ENCODE measurements around the gene ATOSB. TPM values are rescaled to one million over a fixed set of nuclear protein-coding genes. Genes with fewer than 3 reads are reported as not detected.

ATOSB gene
- total and polyA plus RNA-seq, 9 of the 15 experiments (the other 6 are each of a cell fraction or from before 2014, with no cell fraction given), result 0.45 to 8.0 (median 4.2) TPM

DNA sequence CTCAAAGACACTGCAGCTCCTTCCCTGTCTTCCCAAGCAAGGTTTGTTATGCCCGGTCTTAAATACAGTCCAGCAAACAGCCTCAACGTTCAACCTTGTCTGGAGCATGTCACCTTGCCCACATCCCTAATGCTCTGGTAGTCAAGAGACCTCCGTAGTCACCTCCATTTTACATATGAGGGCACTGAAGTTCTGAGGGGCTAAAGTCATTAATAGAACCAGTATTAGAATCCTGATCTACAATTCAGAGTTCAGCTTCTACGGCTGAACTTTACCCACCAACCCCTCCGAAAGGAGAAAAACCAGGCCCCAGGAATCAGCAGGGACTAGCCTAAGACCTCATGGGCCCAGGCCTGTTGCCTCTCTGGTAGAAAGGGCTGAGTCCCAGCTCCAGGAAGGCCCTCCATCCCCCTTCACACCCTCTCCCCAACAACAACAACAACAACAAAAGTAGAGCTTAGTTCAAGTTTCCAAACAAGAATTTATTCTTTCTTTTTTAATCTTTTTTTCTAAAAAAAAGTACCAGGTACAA is 11.9 kb downstream of the ATOSB start:
- H4K20me1 ChIP-seq (replicated peaks; ENCODE audit: control insufficient read depth, insufficient read depth, low read length), result no peaks in the 10 kb centered on the region
- H3K9me1 ChIP-seq (ENCODE audit: control insufficient read depth, insufficient read depth, low read length), result no peaks in the 10 kb centered on the region
- intact Hi-C loops (cut with micrococcal nuclease) (no loop called here), in situ Hi-C loops (cut with MboI) (no loop called here)
- peak overlapping the region; percentile 89 for H3K27ac ChIP-seq (ENCODE audit: extremely low read depth, low read depth, low read length)
- ATAC-seq (no peak), DNase-seq (ENCODE audit: extremely low read depth in 1 of 4, low spot score in 3 of 4) (no peak), FAIRE-seq (no peak)
- H3K9ac ChIP-seq (ENCODE audit: insufficient read depth in 1 of 2, low read depth in 2 of 2, low read length in 2 of 2), result peak overlapping the region; percentile 75 to 93; a peak in 2 of 4 replicates
- ChIA-PET POLR2A (interaction anchor here (0.6 to 1.7 kb wide), 6 partner anchors 13 to 416 kb away, joined by 3 to 6 read pairs (median 4); partner anchors contain the start of gene FANCG), CTCF (ENCODE audit: low intra/inter-chr PET ratio) (no interaction called here)
- no peaks in the 10 kb centered on the region for H3K27me3 ChIP-seq (ENCODE audit: control insufficient read depth in 2 of 2, insufficient read depth in 2 of 2, low read length in 2 of 2)
- WGBS (ENCODE audit: insufficient coverage, low coverage, missing lambda C conversion rate), result 42% methylated on average over 5 of the region's 5 CpGs
- H3K36me3 ChIP-seq (ENCODE audit: control insufficient read depth, insufficient read depth, low read length), result peaks cover 57% of the 10 kb centered on the region; the same call in 2 of the 3 replicates
- peak overlapping the region; percentile 77; the same call in 1 of the 2 replicates for H3K4me3 ChIP-seq
- peaks cover 24% of the 10 kb centered on the region for H3K79me2 ChIP-seq (ENCODE audit: control insufficient read depth, insufficient read depth, low read length)
- peak overlapping the region; percentile 96 for H3K4me2 ChIP-seq (ENCODE audit: insufficient read depth, low read length)
- H3K9me3 ChIP-seq (replicated peaks; ENCODE audit: control insufficient read depth, insufficient read depth, low read depth, low read length), result no peaks in the 10 kb centered on the region
- BruUV-seq (replicated peaks), result no TSS peak
- H2AFZ ChIP-seq (ENCODE audit: low read depth, low read length), result peak overlapping the region; percentile 96; the same call in 1 of the 2 replicates
- H3K4me1 ChIP-seq (replicated peaks in 1 of 2; ENCODE audit: control insufficient read depth in 2 of 2, insufficient read depth in 2 of 2, low read length in 2 of 2), result peaks cover 20 to 27% of the 10 kb centered on the region in 2 experiments; a peak in 4 of 5 replicates
- TF ChIP-seq, protein P1, sequence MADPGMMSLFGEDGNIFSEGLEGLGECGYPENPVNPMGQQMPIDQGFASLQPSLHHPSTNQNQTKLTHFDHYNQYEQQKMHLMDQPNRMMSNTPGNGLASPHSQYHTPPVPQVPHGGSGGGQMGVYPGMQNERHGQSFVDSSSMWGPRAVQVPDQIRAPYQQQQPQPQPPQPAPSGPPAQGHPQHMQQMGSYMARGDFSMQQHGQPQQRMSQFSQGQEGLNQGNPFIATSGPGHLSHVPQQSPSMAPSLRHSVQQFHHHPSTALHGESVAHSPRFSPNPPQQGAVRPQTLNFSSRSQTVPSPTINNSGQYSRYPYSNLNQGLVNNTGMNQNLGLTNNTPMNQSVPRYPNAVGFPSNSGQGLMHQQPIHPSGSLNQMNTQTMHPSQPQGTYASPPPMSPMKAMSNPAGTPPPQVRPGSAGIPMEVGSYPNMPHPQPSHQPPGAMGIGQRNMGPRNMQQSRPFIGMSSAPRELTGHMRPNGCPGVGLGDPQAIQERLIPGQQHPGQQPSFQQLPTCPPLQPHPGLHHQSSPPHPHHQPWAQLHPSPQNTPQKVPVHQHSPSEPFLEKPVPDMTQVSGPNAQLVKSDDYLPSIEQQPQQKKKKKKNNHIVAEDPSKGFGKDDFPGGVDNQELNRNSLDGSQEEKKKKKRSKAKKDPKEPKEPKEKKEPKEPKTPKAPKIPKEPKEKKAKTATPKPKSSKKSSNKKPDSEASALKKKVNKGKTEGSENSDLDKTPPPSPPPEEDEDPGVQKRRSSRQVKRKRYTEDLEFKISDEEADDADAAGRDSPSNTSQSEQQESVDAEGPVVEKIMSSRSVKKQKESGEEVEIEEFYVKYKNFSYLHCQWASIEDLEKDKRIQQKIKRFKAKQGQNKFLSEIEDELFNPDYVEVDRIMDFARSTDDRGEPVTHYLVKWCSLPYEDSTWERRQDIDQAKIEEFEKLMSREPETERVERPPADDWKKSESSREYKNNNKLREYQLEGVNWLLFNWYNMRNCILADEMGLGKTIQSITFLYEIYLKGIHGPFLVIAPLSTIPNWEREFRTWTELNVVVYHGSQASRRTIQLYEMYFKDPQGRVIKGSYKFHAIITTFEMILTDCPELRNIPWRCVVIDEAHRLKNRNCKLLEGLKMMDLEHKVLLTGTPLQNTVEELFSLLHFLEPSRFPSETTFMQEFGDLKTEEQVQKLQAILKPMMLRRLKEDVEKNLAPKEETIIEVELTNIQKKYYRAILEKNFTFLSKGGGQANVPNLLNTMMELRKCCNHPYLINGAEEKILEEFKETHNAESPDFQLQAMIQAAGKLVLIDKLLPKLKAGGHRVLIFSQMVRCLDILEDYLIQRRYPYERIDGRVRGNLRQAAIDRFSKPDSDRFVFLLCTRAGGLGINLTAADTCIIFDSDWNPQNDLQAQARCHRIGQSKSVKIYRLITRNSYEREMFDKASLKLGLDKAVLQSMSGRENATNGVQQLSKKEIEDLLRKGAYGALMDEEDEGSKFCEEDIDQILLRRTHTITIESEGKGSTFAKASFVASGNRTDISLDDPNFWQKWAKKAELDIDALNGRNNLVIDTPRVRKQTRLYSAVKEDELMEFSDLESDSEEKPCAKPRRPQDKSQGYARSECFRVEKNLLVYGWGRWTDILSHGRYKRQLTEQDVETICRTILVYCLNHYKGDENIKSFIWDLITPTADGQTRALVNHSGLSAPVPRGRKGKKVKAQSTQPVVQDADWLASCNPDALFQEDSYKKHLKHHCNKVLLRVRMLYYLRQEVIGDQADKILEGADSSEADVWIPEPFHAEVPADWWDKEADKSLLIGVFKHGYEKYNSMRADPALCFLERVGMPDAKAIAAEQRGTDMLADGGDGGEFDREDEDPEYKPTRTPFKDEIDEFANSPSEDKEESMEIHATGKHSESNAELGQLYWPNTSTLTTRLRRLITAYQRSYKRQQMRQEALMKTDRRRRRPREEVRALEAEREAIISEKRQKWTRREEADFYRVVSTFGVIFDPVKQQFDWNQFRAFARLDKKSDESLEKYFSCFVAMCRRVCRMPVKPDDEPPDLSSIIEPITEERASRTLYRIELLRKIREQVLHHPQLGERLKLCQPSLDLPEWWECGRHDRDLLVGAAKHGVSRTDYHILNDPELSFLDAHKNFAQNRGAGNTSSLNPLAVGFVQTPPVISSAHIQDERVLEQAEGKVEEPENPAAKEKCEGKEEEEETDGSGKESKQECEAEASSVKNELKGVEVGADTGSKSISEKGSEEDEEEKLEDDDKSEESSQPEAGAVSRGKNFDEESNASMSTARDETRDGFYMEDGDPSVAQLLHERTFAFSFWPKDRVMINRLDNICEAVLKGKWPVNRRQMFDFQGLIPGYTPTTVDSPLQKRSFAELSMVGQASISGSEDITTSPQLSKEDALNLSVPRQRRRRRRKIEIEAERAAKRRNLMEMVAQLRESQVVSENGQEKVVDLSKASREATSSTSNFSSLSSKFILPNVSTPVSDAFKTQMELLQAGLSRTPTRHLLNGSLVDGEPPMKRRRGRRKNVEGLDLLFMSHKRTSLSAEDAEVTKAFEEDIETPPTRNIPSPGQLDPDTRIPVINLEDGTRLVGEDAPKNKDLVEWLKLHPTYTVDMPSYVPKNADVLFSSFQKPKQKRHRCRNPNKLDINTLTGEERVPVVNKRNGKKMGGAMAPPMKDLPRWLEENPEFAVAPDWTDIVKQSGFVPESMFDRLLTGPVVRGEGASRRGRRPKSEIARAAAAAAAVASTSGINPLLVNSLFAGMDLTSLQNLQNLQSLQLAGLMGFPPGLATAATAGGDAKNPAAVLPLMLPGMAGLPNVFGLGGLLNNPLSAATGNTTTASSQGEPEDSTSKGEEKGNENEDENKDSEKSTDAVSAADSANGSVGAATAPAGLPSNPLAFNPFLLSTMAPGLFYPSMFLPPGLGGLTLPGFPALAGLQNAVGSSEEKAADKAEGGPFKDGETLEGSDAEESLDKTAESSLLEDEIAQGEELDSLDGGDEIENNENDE (IDR thresholded peaks at IDR 0.05; ENCODE audit: low read depth, low read length), result no peak
- TF ChIP-seq, protein P2, sequence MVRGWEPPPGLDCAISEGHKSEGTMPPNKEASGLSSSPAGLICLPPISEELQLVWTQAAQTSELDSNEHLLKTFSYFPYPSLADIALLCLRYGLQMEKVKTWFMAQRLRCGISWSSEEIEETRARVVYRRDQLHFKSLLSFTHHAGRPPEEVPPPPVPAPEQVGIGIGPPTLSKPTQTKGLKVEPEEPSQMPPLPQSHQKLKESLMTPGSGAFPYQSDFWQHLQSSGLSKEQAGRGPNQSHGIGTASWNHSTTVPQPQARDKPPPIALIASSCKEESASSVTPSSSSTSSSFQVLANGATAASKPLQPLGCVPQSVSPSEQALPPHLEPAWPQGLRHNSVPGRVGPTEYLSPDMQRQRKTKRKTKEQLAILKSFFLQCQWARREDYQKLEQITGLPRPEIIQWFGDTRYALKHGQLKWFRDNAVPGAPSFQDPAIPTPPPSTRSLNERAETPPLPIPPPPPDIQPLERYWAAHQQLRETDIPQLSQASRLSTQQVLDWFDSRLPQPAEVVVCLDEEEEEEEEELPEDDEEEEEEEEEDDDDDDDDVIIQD (CRISPR knock-in tag; IDR thresholded peaks at IDR 0.05), result no peak
- TF ChIP-seq ZSCAN29 (IDR thresholded peaks at IDR 0.05), result no peak
- TF ChIP-seq CBX5 (IDR thresholded peaks at IDR 0.05; ENCODE audit: borderline replicate concordance, low read depth), result no peak
- no peak for TF ChIP-seq DNMT1 (IDR thresholded peaks at IDR 0.05)
- TF ChIP-seq, protein P3, sequence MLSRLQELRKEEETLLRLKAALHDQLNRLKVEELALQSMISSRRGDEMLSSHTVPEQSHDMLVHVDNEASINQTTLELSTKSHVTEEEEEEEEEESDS (CRISPR knock-in tag; IDR thresholded peaks at IDR 0.05), result no peak
- TF ChIP-seq, protein P4, sequence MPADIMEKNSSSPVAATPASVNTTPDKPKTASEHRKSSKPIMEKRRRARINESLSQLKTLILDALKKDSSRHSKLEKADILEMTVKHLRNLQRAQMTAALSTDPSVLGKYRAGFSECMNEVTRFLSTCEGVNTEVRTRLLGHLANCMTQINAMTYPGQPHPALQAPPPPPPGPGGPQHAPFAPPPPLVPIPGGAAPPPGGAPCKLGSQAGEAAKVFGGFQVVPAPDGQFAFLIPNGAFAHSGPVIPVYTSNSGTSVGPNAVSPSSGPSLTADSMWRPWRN (IDR thresholded peaks at IDR 0.05; ENCODE audit: low read depth), result no peak
- TF ChIP-seq RBM39 (optimal IDR thresholded peaks at IDR 0.05; ENCODE audit: low read depth, low read length), result no peak
- TF ChIP-seq MED1 (CRISPR knock-in tag; IDR thresholded peaks at IDR 0.05; ENCODE audit: borderline replicate concordance), result no peak
